Hair follicle dermal papilla cell (primary cell): ENCODE measurements around the gene OXTR. TPM values are rescaled to one million over a fixed set of nuclear protein-coding genes. Genes with fewer than 3 reads are reported as not detected.

Source experiments
- total RNA-seq: library from RNA; depleted of rRNA; stranded (reverse); fragments of >200 nt; gene quantifications from 2 replicates; pipeline ENCODE4 v1.2.3, GENCODE V29; 2012

The OXTR gene
- 17.7 and 41.3 TPM in 2 replicates for total RNA-seq

DNA sequence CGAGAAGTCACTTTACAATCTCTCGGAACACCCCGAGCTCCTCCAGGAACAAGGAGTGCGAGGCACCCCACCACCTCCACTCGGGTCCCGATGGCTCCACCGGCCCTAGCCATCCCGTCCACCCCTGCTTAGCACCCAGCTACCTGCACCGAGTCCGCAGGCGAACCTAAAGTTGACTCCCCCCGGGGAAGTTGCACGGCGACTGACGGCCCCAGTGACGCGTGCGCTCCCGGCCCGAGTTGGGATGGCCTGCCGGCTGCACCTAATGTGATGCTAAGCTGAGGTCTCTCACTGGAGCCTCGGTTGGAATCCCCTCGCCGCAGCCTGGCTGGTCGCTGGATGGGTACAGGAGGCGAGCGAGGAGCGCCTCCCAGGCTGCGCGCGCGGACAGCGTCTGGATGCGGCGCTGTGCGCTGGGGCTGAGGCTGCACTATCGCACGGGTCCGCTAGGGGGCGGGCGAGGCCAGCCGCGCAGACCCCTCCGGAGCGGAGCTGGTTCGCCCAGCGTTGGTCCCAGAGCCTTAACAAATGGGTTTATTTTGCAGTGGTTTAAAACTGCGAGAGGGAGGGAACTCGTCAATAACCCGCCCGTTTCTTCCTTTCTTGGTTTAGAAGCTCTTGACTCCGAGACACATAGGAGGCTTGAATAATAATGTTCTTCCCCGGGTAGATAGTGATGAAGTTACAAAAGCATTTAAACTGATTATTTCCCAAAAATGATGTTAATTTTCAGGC lies at the start of gene OXTR:
Gene OXTR (minus strand): TSS at position 526 of the 735 bp plus-strand sequence. CDS start 1,426 bp downstream, outside the sequence.

DNA sequence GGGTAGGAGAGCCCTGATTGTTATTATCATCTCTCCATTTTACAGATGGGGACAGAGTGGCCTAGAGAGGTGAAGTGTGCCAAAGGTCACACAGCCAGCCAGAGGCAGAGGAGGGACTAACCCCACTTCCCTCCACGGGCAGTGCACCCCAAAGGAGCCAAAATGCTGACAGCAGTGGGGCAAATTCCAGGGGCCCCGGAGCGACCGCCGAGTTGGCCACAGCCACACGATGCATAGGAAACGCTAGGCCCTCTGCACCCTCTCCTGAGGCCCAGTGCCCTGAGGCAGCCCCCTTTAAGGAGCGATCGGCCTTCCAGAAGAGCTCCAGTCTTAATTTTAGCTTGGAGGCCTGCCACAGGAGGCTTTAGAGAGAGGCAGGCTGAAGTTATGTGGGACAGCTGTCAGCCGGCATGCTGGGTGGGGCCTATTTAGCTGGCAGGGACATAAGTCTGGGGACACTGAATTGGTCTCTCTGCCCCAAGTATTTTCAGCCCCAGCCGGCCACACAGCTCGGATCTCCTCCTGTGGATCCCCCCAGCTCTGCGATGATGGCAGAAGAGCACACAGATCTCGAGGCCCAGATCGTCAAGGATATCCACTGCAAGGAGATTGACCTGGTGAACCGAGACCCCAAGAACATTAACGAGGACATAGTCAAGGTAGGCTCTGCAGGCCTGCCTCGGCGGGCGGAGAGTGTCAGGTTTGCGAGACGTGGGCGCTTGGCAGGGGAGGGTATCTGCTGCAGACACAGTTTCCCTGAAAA lies 35.9 kb downstream of the OXTR start, which contains the start of gene CAV3:
Gene CAV3 (plus strand): TSS at position 471 of the 763 bp plus-strand sequence. CDS start 75 bp downstream, at position 546.

Other genes with a start within 250 kb of the OXTR start
- 0.16 TPM in 1 of 2 replicates, not detected in the other for gene SSUH2, start 124.8 kb downstream of the OXTR start, total RNA-seq
- 0.12 and 0.16 TPM in 2 replicates for gene CAV3, start 35.8 kb downstream of the OXTR start, total RNA-seq
- gene RAD18, start 193.9 kb upstream of the OXTR start, total RNA-seq: 10.0 and 11.4 TPM in 2 replicates